ENCODE results near the gene NSUN2.
A peak's percentile ranks its signal among the peaks of the same experiment; 100 is the strongest.

GRCh38 chr5:6598351-6598900 is 34.4 kb downstream of the NSUN2 start:
- TF ChIP-seq CTCF (IDR thresholded peaks at IDR 0.05), result no peak
- TF ChIP-seq EP300 (IDR thresholded peaks at IDR 0.05), result peak in 1 of 4 donors; percentile 24
- TF ChIP-seq POLR2AphosphoS5 (IDR thresholded peaks at IDR 0.05), result peak in 2 of 4 donors; percentile 27 to 54
